ENCODE results near the gene STXBP2.

STXBP2 gene

DNA sequence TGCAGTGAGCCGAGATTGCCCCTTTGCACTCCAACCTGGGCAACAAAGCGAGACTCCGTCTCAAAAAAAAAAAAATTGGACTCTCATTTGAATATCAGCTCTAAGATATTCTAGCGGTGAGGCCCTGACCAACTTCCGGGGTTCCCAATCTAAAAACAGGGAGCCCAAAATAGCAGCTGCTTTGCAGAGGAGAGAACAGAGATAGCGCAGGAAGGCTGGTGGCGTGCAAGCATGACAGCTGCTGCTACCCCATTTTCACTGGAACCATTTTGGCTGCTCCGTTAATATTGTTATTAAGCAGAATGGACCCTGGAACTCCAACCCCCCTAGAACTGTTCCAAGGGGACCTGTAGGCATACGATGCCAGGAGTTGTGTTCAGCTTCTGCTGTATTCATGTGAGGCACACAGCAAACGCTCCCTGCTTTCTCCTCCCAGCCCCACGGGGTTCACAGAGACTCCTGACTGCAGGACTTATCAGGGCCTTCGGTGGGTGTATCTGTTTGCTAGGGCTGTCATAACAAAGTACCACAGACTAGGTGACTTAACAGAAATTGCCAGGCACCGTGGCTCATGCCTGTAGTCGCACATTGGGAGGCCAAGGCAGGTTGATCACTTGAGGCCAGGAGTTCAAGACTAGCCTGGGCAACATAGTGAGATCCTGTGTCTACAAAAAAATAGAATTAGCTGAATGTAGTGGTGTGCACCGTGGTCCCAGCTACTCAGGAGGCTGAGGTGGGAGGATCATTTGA is 11.5 kb downstream of the STXBP2 start:
- no peaks in the 10 kb centered on the region for H4K20me1 ChIP-seq
- TF ChIP-seq Cebpa-rat (IDR thresholded peaks at IDR 0.05) = no peak
- no peak overlapping the region for H3K4me2 ChIP-seq
- peaks cover 18% of the 10 kb centered on the region for H3K4me1 ChIP-seq
- H3K36me3 ChIP-seq = peaks cover 43% of the 10 kb centered on the region
- no peaks in the 10 kb centered on the region for H3K9me3 ChIP-seq
- no peaks in the 10 kb centered on the region for H3K27me3 ChIP-seq
- H3K9ac ChIP-seq = no peak overlapping the region
- no peak overlapping the region for H3K4me3 ChIP-seq
- no peak overlapping the region for H3K27ac ChIP-seq

DNA sequence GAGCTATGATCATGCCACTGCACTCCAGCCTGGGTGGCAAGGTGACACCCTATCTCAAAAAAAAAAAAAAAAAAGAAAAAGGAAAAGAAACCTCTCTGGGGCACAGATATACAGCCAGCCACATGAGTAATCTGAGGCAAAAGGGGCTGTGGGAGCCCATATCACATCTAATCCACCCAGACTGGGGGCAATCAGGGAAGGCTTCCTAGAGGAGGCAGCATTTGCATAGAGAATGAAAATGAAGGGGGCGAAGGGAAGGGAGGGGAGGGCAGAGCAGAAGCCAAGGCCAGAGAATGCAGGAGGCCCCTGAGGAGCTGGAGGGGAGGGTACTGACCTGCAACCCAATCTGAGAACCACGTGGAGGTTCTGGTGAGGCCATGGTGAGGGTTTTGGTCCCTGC is 13.2 kb downstream of the STXBP2 start:
- Histone ChIP-seq H3K4me1 (peaks cover 19% of the 10 kb centered on the region), H3K27me3 (no peaks in the 10 kb centered on the region)

DNA sequence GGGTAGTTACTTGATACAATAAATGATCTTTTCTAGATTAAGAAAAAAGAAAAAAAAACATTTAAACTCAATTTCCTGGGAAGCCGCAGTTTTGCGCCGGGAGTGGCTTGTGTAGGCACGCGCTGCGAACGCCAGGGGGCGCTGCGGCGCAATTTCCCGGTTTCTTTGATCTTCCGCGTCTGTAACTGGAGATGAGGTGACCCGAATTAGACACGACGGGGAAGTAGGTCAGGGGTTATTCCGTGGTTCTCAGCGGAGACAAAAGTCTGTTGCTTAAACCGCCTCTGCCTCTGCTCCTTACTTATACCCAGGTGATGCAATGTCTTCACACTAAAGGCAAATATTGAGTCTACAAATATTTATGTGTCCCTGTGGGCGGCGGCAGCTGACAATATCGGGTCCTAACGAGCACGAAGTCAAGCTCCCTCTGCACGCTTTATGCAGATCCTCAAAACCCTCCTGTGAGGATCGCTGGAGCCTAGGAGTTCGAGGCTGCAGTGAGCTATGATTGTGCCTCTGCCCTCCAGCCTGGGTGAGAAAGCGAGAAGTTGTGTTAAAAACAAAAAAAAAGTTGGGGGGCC is 15.2 kb downstream of the STXBP2 start:
- Histone ChIP-seq H3K36me3 (peaks cover 13% of the 10 kb centered on the region), H4K20me1 (no peaks in the 10 kb centered on the region), H3K27me3 (no peaks in the 10 kb centered on the region), H3K4me3 (peak overlapping the region; percentile 53), H3K4me1 (peaks cover 30% of the 10 kb centered on the region), H3K9ac (peak overlapping the region; percentile 40; the same call in 1 of the 2 replicates), H3K4me2 (peak overlapping the region; percentile 77), H3K9me3 (no peaks in the 10 kb centered on the region), H3K27ac (peak overlapping the region; percentile 43; the same call in 1 of the 2 replicates)
- peak; percentile 78 for TF ChIP-seq Cebpa-rat (IDR thresholded peaks at IDR 0.05)

More for the DNA sequence above, 13.2 kb downstream of the STXBP2 start:
- Histone ChIP-seq H3K27ac (no peak overlapping the region), H3K4me3 (no peak overlapping the region), H3K4me2 (no peak overlapping the region), H3K9ac (no peak overlapping the region), H4K20me1 (no peaks in the 10 kb centered on the region), H3K9me3 (no peaks in the 10 kb centered on the region), H3K36me3 (peaks cover 30% of the 10 kb centered on the region)
- TF ChIP-seq Cebpa-rat (IDR thresholded peaks at IDR 0.05) = no peak

DNA sequence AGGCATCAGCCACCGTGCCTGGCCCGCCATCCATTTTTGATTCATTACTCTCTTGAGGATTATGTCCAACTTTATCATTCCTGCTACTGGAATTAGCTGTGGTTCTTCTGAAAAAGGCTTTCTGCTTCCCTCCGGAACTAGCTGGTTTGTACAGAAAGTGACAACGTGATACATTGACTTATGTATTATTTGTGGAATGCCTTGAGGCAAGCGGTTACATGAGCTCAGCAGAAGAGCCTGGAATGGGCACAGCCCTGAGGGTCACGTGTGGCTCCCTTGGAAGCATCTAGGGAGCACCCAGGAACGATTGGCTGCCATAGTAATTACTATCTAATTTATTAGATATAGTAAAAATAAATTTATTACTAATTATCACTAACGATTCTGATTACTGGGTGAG is 17.5 kb downstream of the STXBP2 start:
- Histone ChIP-seq H3K27me3 (no peaks in the 10 kb centered on the region), H3K36me3 (no peaks in the 10 kb centered on the region), H3K9me3 (no peaks in the 10 kb centered on the region), H3K9ac (no peak overlapping the region), H3K27ac (no peak overlapping the region), H4K20me1 (no peaks in the 10 kb centered on the region), H3K4me1 (peaks cover 49% of the 10 kb centered on the region), H3K4me2 (no peak overlapping the region), H3K4me3 (no peak overlapping the region)
- no peak for TF ChIP-seq Cebpa-rat (IDR thresholded peaks at IDR 0.05)

DNA sequence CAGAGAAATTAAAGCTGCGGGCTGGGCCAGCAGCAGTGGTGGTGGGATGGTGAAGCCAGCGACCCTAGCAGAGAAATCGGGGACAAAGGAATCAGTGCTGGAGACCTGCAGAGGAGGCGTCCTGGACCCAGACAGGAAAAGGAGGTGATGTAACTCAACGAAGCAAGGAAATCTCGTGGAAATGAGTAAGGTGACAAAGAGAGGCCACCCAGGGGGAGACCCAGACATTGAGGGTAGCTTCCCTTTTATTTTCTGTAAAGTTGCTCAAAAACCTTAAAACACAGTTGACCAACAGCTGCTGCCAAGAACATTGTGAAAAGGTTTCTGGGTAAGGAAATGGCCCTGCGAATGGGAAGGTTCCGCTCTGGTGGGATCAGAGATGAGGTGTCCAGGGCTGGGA is 18.7 kb downstream of the STXBP2 start:
- Histone ChIP-seq H3K9me3 (no peaks in the 10 kb centered on the region), H3K27ac (no peak overlapping the region), H3K4me3 (no peak overlapping the region), H3K9ac (no peak overlapping the region), H3K4me2 (peak overlapping the region; percentile 8; the same call in 1 of the 2 replicates), H3K4me1 (peaks cover 52% of the 10 kb centered on the region), H3K27me3 (no peaks in the 10 kb centered on the region), H4K20me1 (no peaks in the 10 kb centered on the region), H3K36me3 (no peaks in the 10 kb centered on the region)
- TF ChIP-seq Cebpa-rat (IDR thresholded peaks at IDR 0.05) = no peak

DNA sequence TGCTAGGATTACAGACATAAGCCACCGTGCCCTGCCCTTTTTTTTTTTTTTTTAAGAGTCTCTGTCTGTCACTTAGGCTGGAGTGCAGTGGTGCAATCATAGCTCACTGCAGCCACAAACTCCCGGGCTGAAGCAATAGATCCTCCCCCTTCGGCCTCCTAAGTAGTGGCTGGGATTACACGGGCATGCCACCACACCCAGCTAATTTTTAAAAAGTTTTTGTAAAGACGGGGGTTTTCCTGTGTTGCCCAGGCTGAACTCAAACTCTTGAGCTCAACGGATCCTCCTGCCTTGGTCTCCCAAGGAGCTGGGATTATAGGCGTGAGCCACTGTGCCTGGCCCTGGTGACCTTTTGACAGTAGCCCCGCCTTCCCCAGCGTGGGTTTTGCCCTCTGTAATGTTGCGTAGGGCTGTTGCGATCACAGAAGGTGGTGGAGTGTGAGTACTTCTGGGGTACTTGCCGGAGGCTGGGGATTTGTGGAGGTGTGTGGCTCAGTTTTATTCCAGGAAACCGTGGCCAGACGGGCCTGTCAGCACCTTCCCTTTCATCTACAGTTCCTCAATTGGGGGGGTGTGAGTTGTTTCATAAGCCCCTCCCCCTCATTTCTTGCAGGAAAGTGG is 20.3 kb downstream of the STXBP2 start:
- Histone ChIP-seq H3K36me3 (no peaks in the 10 kb centered on the region), H3K9me3 (no peaks in the 10 kb centered on the region), H3K9ac (no peak overlapping the region), H3K4me1 (peaks cover 50% of the 10 kb centered on the region), H3K27ac (no peak overlapping the region), H4K20me1 (no peaks in the 10 kb centered on the region), H3K4me2 (peak overlapping the region; percentile 68; the same call in 1 of the 2 replicates), H3K27me3 (no peaks in the 10 kb centered on the region), H3K4me3 (no peak overlapping the region)
- no peak for TF ChIP-seq Cebpa-rat (IDR thresholded peaks at IDR 0.05)

DNA sequence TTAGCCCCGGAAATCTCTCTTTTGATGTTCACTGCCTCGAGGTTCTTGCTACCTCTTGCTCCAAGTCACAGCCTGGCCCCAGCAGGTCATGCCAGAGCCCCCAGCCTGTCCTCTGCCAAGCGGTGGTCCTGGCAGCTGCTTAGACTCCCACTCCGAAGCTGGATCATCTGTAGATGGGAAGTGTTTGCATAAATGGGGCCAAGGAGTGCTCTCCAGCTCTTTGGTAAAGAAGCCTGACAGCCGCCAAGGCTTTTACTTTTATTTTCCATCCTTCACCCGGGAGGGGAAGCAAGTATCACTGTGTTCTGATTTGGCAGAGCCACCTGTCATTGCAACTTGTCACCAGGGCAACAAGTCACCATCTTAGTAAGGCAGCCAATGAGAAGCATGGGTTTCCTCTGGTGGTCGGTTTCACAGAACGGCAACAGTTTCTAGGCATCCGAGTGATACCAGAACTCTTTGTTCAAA is 21.3 kb downstream of the STXBP2 start:
- no peaks in the 10 kb centered on the region for H4K20me1 ChIP-seq
- H3K4me2 ChIP-seq = peak overlapping the region; percentile 68
- no peak overlapping the region for H3K27ac ChIP-seq
- peaks cover 40% of the 10 kb centered on the region for H3K4me1 ChIP-seq
- H3K36me3 ChIP-seq = no peaks in the 10 kb centered on the region
- no peaks in the 10 kb centered on the region for H3K9me3 ChIP-seq
- no peaks in the 10 kb centered on the region for H3K27me3 ChIP-seq
- no peak for TF ChIP-seq Cebpa-rat (IDR thresholded peaks at IDR 0.05)
- H3K4me3 ChIP-seq = no peak overlapping the region
- no peak overlapping the region for H3K9ac ChIP-seq

DNA sequence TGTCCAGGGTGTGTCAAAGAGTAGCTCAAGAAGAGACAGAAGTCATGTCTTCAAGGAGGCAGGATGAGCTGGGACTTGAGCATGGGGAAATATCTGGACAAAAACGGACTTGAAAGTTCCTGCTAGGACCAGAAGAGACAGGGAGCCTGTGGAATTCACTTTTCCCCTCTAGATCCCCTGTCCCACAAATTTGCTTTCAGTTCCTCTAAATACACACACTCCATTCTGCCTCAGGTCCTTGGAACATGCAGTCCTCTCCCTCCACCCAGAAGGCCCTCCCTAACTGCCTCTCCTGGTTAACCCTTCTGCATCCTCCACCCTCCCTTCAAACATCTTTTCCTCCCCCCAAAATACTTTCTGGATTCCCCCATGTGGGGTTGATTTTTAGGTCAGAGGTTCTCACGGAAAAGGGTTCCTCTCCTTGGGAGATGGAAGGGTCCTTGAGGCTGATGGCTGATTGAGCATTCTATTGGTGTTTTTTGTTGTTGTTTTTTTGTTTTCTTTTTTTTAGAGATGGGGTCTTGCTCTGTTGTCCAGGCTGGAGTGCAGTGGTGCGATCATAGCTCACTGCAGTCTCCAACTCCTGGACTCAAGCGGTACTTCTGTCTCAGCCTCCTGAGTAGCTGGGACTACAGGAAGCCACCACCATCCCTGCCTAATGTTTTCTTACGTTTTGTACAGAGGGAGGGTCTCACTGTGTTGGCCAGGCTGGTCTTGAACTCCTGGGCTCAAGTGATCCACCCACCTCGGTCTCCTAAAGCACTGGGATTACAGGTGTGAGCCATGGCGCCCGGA is 25.0 kb downstream of the STXBP2 start:
- no peaks in the 10 kb centered on the region for H4K20me1 ChIP-seq
- H3K4me3 ChIP-seq = no peak overlapping the region
- peaks cover 29% of the 10 kb centered on the region for H3K4me1 ChIP-seq
- no peak overlapping the region for H3K27ac ChIP-seq
- H3K9me3 ChIP-seq = no peaks in the 10 kb centered on the region
- TF ChIP-seq Cebpa-rat (IDR thresholded peaks at IDR 0.05) = no peak
- H3K4me2 ChIP-seq = no peak overlapping the region
- H3K9ac ChIP-seq = no peak overlapping the region
- no peaks in the 10 kb centered on the region for H3K27me3 ChIP-seq
- H3K36me3 ChIP-seq = no peaks in the 10 kb centered on the region

DNA sequence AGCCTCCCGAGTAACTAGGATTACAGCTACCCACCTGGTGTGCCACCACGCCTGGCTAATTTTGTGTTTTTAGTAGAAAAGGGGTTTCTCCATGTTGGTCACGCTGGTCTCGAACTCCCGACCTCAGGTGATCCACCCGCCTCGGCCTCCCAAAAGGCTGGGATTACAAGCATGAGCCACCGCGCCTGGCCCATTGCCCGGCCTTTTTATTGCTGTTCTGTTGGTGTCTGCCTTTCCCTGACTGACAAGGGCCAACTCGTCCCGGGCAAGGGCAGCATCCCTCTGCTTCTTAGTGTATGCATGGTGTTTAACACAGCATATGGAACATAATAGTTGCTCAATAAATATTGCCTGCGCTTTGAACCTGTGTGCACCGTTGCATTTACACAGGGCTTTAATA is 25.7 kb downstream of the STXBP2 start:
- Histone ChIP-seq H3K9ac (no peak overlapping the region), H3K4me1 (peaks cover 22% of the 10 kb centered on the region), H3K9me3 (no peaks in the 10 kb centered on the region), H3K27ac (no peak overlapping the region), H3K36me3 (no peaks in the 10 kb centered on the region), H4K20me1 (no peaks in the 10 kb centered on the region), H3K27me3 (no peaks in the 10 kb centered on the region), H3K4me2 (no peak overlapping the region), H3K4me3 (no peak overlapping the region)
- TF ChIP-seq Cebpa-rat (IDR thresholded peaks at IDR 0.05) = no peak

All from BLaER1 (cell line).